Activated CD4-positive, alpha-beta T cell treated with anti-CD3 and anti-CD28 coated beads, Interleukin-2, amount 10 ng/mL, durations not matched to agents 7 days and 5 days (primary cell): Measurements from ENCODE around the gene SLC44A5. TPM values are rescaled to one million over a fixed set of nuclear protein-coding genes. Genes with fewer than 3 reads are reported as not detected.
"Not testable (repeated sequence)": the region's sequence is repeated elsewhere in the genome, so short reads cannot be mapped to it uniquely, and the experiment has no call there.

Source experiments
- CTCF ChIA-PET: fragments of 350-600 bp; sonication (Branson Sonifier 250); formaldehyde crosslinking; loops from one replicate; lab custom pipeline; 2021; ENCODE audit warnings: antibody characterized with exemption; lab: Charles Lee
- POLR2A ChIA-PET: fragments of 350-600 bp; sonication (Branson Sonifier 250); formaldehyde crosslinking; loops from one replicate; lab custom pipeline; 2021; ENCODE audit warnings: antibody characterized with exemption; lab: Charles Lee
- DNase-seq: peaks from one replicate; pipeline ENCODE4 v3.0.0-alpha.2; 2020
- H3K27ac Mint-ChIP-seq: one replicate; pipeline ENCODE4 v1.8.0; 2021; ENCODE audit warnings: mild to moderate bottlenecking, moderate library complexity, mixed read lengths
- H3K27me3 Mint-ChIP-seq: one replicate; pipeline ENCODE4 v1.8.0; 2021; ENCODE audit warnings: mixed read lengths
- H3K36me3 Mint-ChIP-seq: one replicate; pipeline ENCODE4 v1.8.0; 2021; ENCODE audit warnings: low read depth, mixed read lengths
- H3K4me1 Mint-ChIP-seq: one replicate; pipeline ENCODE4 v1.8.0; 2021; ENCODE audit warnings: mixed read lengths
- H3K4me3 Mint-ChIP-seq: one replicate; pipeline ENCODE4 v1.8.0; 2021; ENCODE audit warnings: mild to moderate bottlenecking, moderate library complexity, mixed read lengths
- H3K9me3 Mint-ChIP-seq: one replicate; pipeline ENCODE4 v1.8.0; 2021; ENCODE audit warnings: mixed read lengths
- total RNA-seq, 2 experiments: library from RNA; stranded (reverse); gene quantifications; one replicate each; pipeline ENCODE4 v1.2.3, GENCODE V29; 2021

SLC44A5 gene
- not detected for total RNA-seq

DNA sequence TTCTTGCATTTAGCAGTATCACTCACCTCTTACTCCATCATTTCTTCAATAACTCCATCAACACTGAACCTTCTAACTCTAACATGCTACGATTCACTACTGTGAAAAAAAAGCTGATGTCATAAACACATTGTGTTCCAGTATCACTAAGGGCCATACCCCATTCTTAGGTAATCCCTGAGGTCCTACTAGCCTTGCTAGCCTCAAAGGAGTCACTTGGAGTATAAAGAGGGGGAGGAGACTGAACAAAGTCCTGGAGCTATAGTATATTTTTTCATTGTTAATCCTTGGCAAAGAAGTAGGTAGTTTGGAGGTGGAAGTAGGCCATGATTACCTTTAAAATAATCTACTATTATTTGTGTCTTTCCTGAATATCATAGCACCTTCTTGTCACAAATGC, at the start of gene SLC44A5:
TSS of gene SLC44A5 (minus strand) at position 101 of the 400 bp plus-strand sequence. CDS start 69,667 bp downstream, outside the sequence.
- ChIA-PET POLR2A (no interaction called here), CTCF (interaction anchor here (0.5 kb wide), 1 partner anchor 106 kb away, joined by 3 read pairs; no protein-coding TSS in a partner anchor)
- Mint-ChIP-seq H3K27ac (no peak within 1 kb of the TSS), H3K4me3 (no peak within 1 kb of the TSS), H3K36me3 (no peaks in the 10 kb centered on the region), H3K4me1 (peaks cover 7% of the 10 kb centered on the region), H3K9me3 (no peaks in the 10 kb centered on the region), H3K27me3 (peaks cover 47% of the 10 kb centered on the region)
- no peak for DNase-seq

DNA sequence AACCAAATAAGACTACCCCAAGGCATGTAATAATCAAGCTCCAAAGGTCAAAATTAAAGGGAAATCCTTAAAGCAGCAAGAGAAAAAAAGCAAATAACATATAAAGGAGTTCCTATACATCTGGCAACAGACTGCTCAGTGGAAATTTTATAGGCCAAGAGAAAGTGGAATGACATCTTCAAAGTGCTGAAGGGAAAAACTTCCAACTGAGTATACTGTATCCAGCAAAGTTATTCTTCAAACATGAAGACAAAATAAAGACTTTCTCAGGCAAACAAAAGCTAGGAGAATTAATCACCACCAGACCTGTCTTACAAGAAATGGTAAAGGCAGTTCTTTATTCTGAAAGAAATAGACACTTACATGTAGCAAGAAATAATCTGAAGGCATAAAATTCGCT, 45.0 kb upstream of the SLC44A5 start:
- H3K27me3 Mint-ChIP-seq: peaks cover 8% of the 10 kb centered on the region
- no peaks in the 10 kb centered on the region for H3K36me3 Mint-ChIP-seq
- ChIA-PET CTCF (no interaction called here), POLR2A (no interaction called here)
- peaks cover 3% of the 10 kb centered on the region for H3K9me3 Mint-ChIP-seq
- no peaks in the 10 kb centered on the region for H3K4me1 Mint-ChIP-seq
- no peak overlapping the region for H3K4me3 Mint-ChIP-seq
- H3K27ac Mint-ChIP-seq: no peak overlapping the region
- DNase-seq: no peak

DNA sequence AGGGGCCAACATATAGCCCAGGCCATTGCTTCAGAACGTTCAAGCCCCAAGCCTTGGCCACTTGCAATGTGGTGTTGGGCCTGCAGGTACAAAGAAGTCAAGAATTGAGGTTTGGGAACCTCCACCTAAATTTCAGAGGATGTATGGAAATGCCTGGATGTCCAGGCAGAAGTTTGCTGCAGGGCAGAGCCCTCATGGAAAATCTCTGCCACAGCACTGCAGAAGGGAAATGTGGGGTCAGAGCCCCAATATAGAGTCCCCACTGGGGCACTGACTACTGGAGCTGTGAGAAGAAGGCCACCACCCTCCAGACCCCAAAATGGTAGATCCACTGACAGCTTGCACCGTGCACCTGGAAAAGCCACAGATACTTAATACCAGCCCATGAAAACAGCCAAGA, 36.3 kb upstream of the SLC44A5 start:
- H3K27me3 Mint-ChIP-seq, H3K9me3 Mint-ChIP-seq, H3K4me1 Mint-ChIP-seq, H3K4me3 Mint-ChIP-seq, POLR2A ChIA-PET, DNase-seq, H3K27ac Mint-ChIP-seq, CTCF ChIA-PET, H3K36me3 Mint-ChIP-seq: not testable (repeated sequence)

DNA sequence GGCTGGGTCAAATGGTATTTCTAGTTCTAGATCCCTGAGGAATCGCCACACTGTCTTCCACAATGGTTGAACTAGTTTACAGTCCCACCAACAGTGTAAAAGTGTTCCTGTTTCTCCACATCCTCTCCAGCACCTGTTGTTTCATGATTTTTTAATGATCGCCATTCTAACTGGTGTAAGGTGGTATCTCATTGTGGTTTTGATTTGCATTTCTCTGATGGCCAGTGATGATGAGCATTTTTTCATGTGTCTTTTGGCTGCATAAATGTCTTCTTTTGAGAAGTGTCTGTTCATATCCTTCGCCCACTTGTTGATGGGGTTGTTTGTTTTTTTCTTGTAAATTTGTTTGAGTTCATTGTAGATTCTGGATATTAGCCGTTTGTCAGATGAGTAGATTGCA, 34.2 kb upstream of the SLC44A5 start:
- DNase-seq, H3K27me3 Mint-ChIP-seq, H3K4me3 Mint-ChIP-seq, H3K4me1 Mint-ChIP-seq, H3K36me3 Mint-ChIP-seq, H3K9me3 Mint-ChIP-seq, POLR2A ChIA-PET, H3K27ac Mint-ChIP-seq, CTCF ChIA-PET: not testable (repeated sequence)

DNA sequence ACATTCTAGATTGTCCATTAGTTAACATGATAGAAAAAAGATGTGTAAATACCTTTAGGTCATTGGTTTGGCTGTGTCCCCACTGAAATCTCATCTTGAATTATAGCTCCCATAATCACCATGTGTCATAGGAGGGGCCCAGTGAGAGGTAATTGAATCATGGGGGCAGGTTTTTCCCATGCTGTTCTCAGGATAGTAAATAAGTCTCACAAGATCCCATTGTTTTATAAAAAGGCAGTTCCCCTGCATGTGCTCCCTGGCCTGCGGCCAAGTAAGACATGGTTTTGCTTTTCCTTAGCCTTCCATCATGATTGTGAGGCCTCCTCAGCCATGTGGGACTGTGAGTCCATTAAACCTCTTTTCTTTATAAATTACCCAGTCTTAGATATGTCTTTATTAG, 32.5 kb upstream of the SLC44A5 start:
- ChIA-PET POLR2A (no interaction called here), CTCF (no interaction called here)
- no peaks in the 10 kb centered on the region for H3K4me1 Mint-ChIP-seq
- no peaks in the 10 kb centered on the region for H3K36me3 Mint-ChIP-seq
- no peak overlapping the region for H3K4me3 Mint-ChIP-seq
- peaks cover 2% of the 10 kb centered on the region for H3K27me3 Mint-ChIP-seq
- H3K9me3 Mint-ChIP-seq: peaks cover 9% of the 10 kb centered on the region
- DNase-seq: no peak
- no peak overlapping the region for H3K27ac Mint-ChIP-seq

DNA sequence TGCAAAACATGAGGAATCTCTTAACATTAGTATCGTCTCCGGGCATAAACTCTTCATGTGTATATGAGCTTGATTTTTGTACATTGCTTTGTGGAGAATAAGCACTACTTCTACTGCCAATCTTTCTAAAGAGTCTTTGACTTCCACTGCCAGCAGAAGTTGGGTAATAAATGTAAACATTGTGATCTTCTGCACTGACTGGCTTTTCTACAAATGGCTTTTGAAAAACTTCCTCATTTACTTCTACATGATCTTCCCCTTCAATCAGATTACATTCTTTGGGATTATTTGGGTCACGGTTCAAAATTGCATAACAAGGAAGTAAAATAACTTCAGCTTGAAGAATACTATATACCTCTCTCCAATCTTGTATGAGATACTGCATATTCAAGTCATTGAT, 30.4 kb upstream of the SLC44A5 start:
- H3K36me3 Mint-ChIP-seq: no peaks in the 10 kb centered on the region
- ChIA-PET CTCF (no interaction called here), POLR2A (no interaction called here)
- no peak for DNase-seq
- no peak overlapping the region for H3K27ac Mint-ChIP-seq
- H3K4me3 Mint-ChIP-seq: no peak overlapping the region
- peaks cover 2% of the 10 kb centered on the region for H3K27me3 Mint-ChIP-seq
- peaks cover under 1% of the 10 kb centered on the region for H3K9me3 Mint-ChIP-seq
- no peaks in the 10 kb centered on the region for H3K4me1 Mint-ChIP-seq

DNA sequence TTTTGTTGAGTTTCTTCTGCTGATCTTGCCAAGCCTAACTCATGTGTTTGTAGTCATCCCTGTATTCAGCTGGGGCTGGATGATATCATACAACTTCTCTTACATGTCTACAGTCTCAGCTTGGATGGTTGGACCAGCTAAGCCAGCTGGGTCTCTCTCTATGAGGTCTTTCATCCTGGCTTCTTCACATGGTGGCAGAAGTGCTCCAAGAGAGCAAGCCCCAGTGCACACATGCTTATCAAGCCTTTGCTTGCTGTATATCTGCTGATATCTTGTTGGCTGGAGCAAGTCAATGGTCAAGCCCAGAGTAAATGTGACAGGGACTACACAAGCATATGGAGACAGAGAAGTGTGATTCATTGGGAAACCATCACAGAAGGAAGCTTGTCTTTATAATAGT, 29.2 kb upstream of the SLC44A5 start:
- Mint-ChIP-seq H3K36me3 (no peaks in the 10 kb centered on the region), H3K9me3 (no peaks in the 10 kb centered on the region), H3K4me3 (no peak overlapping the region), H3K4me1 (no peaks in the 10 kb centered on the region), H3K27me3 (peaks cover 2% of the 10 kb centered on the region), H3K27ac (no peak overlapping the region)
- POLR2A ChIA-PET: no interaction called here
- DNase-seq: no peak
- CTCF ChIA-PET: no interaction called here

DNA sequence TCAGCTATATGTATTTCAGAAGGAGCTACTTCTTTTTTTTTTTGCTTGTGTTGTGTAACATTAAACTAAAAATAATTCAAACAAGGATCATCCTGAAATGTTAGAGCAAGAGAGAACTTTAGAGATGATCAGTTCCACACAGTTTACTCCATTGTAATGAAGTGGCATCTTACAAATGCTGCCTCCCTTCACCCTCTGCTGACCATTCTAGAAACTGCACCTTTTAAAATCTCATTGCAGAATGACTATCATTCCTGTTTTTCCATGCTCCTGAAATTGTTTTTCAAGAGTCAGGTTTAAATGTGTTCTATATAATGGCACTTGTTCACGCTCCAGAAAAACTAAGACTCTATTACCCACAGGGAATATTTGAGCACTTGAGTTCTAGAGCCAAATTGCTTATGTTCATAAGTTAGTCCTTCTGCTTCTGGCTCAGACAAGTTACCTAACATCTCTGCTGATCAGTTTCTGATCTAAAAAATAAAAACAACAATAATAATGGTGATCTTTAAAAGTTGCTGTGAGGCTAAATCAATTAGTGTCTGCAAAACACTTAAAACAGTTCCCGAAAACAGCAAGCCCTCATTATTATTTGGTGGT, 21.5 kb upstream of the SLC44A5 start:
- Mint-ChIP-seq H3K27me3 (peaks cover 9% of the 10 kb centered on the region), H3K9me3 (no peaks in the 10 kb centered on the region), H3K27ac (no peak overlapping the region), H3K36me3 (no peaks in the 10 kb centered on the region), H3K4me3 (no peak overlapping the region), H3K4me1 (no peaks in the 10 kb centered on the region)
- CTCF ChIA-PET: interaction anchor here (0.6 kb wide), 1 partner anchor 154 kb away, joined by 3 read pairs; the partner anchor contains the start of gene RABGGTB
- no peak for DNase-seq
- POLR2A ChIA-PET: no interaction called here

DNA sequence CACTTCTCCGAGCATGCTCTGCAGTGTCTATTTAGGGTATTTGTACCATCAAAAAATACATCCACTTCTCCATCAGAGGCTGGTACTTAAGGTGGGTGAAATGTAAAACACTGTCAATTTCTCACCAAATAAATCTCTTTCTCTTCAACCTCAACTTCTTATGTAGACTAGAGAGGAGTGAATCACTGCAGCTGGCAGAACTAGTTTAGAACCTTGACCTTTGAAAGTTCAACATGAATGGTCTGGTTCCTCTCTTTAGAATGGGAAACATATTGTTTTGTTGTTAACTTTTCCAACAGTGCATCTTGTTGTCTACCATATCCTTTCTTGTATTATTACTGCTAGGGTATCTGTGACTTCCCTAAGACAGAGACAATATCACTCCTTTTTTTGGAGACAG, 20.1 kb upstream of the SLC44A5 start:
- no peaks in the 10 kb centered on the region for H3K4me1 Mint-ChIP-seq
- H3K4me3 Mint-ChIP-seq: no peak overlapping the region
- no peak overlapping the region for H3K27ac Mint-ChIP-seq
- CTCF ChIA-PET: no interaction called here
- POLR2A ChIA-PET: no interaction called here
- no peak for DNase-seq
- H3K27me3 Mint-ChIP-seq: peaks cover 13% of the 10 kb centered on the region
- no peaks in the 10 kb centered on the region for H3K36me3 Mint-ChIP-seq
- no peaks in the 10 kb centered on the region for H3K9me3 Mint-ChIP-seq

DNA sequence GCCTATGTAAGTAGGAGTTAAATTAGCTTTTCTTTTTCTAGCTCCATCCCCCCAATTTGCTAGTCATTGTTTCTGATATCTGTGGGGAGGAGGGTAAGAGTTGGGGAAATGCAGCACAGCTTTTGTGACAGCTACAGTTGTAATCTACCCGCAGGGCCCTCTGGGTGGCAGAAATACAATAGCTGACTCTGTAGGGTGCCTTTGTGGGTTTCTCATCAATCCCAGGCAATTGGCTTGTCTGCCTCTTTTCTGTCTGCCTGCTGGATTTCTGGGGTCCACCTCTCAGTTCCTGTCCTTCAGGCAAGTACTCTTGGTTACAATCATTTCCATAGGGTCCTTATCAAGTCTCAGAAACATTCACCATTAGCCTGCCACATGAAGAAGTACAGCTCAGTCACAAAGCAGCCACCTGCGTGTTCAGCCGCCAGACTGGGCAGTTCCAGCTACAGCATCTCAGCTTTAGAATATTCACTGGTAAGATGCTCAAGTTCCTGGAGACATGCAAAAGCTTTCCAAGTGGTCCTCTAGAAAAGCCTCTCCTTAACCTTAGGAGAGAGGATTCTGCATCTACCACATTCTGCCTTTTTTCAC, 19.2 kb upstream of the SLC44A5 start:
- Mint-ChIP-seq H3K4me1 (no peaks in the 10 kb centered on the region), H3K9me3 (no peaks in the 10 kb centered on the region), H3K36me3 (no peaks in the 10 kb centered on the region), H3K27ac (no peak overlapping the region), H3K27me3 (peaks cover 13% of the 10 kb centered on the region), H3K4me3 (no peak overlapping the region)
- DNase-seq: no peak
- ChIA-PET POLR2A (no interaction called here), CTCF (no interaction called here)

DNA sequence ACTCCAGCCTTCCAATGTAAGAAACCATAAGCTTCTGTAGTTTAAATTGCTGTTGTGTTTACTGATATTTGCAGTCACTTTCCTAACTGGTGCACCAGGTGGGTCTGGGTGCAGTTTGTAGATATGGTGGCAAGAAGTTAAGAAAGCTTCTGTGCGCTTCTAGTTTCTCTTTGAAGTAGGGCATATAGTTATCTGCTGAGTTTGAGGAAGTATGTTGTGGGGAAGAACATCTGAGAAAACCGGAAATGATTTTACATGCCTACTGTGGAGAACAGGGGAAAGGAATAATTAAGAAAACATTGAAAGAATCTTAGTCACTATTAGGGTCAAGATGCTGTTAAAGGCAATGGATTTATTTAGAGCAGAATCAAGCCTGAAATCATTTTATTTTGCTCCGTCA, 14.9 kb upstream of the SLC44A5 start:
- Mint-ChIP-seq H3K27ac (no peak overlapping the region), H3K27me3 (peaks cover 15% of the 10 kb centered on the region), H3K4me3 (no peak overlapping the region), H3K4me1 (no peaks in the 10 kb centered on the region), H3K9me3 (no peaks in the 10 kb centered on the region), H3K36me3 (no peaks in the 10 kb centered on the region)
- DNase-seq: no peak
- ChIA-PET POLR2A (no interaction called here), CTCF (no interaction called here)

DNA sequence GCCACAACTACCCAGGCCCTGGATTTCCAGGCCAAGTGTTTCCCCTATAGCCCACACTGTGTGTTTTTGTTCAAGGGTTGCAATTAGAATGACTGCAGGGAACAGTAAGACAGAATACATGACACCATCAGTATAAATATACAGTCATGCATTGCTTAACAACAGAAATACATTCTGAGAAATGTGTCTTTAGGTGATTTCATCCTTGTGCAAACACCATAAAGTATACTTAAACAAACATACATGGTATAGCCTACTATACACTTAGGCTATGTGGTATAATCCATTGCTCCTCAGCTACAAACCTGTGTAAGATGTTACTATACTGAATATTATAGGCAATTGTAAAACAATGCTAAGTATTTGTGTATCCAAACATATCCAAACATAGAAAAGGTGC, 7.5 kb upstream of the SLC44A5 start:
- Mint-ChIP-seq H3K27me3 (peaks cover 54% of the 10 kb centered on the region), H3K9me3 (no peaks in the 10 kb centered on the region), H3K4me1 (peaks cover 10% of the 10 kb centered on the region), H3K27ac (no peak overlapping the region), H3K4me3 (no peak overlapping the region), H3K36me3 (no peaks in the 10 kb centered on the region)
- POLR2A ChIA-PET: no interaction called here
- DNase-seq: no peak
- CTCF ChIA-PET: no interaction called here

DNA sequence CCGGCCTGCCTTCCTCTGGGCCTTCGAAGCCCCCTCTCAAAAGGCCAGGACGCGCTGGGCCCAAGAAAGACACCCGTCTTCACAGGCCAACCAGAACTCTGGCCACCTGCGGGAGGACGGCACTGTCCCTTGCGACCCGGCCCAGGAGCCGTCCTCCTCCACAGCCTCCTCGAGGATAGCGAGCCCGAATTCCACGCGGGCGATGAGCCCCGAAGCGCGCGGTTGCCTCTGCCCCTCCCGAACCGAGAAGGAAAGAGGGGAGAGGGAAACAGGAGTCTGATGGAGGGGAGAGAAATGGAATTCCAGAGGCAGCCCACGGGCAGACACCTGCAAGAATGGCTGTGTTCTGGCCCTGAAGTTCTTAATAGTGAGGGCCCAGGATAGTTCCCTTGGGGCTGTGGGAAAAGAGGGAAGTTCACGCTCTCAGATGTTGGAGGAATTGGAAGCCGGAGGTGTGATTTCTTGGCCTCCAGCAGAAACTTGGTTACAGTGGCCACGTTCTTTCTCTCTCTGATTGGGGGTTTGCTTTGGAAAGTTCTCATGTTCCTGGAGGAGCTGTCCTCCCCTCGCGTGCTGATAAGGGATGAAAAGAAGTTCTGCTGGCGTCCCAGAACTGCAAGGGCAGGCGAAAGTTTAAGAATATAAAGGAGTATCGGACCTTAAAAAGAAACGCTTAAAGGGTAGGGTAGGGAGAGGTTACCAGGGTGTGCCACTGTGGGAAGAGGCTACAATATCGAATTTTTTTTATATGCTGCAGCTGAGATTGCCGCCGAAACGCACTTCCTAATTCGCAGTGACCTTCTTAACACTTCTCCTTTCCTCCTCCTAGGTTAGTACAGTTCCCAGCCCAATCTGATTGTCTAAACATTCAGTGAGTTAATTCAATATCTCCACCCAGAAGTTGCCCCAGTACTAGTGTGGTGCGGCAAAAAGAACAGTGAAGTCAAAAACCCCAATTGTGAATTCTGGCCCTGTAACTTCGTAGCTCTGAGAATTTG, 5.8 kb upstream of the SLC44A5 start:
- POLR2A ChIA-PET: no interaction called here
- no peak overlapping the region for H3K27ac Mint-ChIP-seq
- CTCF ChIA-PET: no interaction called here
- H3K27me3 Mint-ChIP-seq: peaks cover 69% of the 10 kb centered on the region
- H3K4me3 Mint-ChIP-seq: no peak overlapping the region
- no peaks in the 10 kb centered on the region for H3K9me3 Mint-ChIP-seq
- no peaks in the 10 kb centered on the region for H3K36me3 Mint-ChIP-seq
- DNase-seq: no peak
- peaks cover 10% of the 10 kb centered on the region for H3K4me1 Mint-ChIP-seq
